ENCODE measurements around the gene ZFP14.
"Not testable (repeated sequence)": the region's sequence is repeated elsewhere in the genome, so short reads cannot be mapped to it uniquely, and the experiment has no call there.

ZFP14 gene

GRCh38 chr19:36310416-36310990 lies 68.5 kb downstream of the ZFP14 start:
- not testable (repeated sequence) for FAIRE-seq; DNase-seq (ENCODE audit: insufficient read length)

- FAIRE-seq; DNase-seq (ENCODE audit: insufficient read length): not testable (repeated sequence)
Observed at GRCh38 chr19:36309759-36310158, 69.2 kb downstream of the ZFP14 start.

GRCh38 chr19:36309309-36309708 lies 69.7 kb downstream of the ZFP14 start:
- not testable (repeated sequence) for DNase-seq (ENCODE audit: insufficient read length); FAIRE-seq

- FAIRE-seq: not testable (repeated sequence)
Observed at GRCh38 chr19:36292317-36292716, 86.7 kb downstream of the ZFP14 start.

More at GRCh38 chr19:36292317-36292716, 86.7 kb downstream of the ZFP14 start:
- not testable (repeated sequence) for DNase-seq (ENCODE audit: insufficient read length)
